DMS 273 (cell line): ENCODE results near the gene KLHL11.
"Not testable (repeated sequence)": the region's sequence is repeated elsewhere in the genome, so short reads cannot be mapped to it uniquely, and the experiment has no call there.

Experiments used
- DNase-seq: peaks from one replicate; lab custom pipeline; 2025; ENCODE audit not compliant: unreplicated experiment; lab: John Stamatoyannopoulos, UW

The KLHL11 gene

DNA sequence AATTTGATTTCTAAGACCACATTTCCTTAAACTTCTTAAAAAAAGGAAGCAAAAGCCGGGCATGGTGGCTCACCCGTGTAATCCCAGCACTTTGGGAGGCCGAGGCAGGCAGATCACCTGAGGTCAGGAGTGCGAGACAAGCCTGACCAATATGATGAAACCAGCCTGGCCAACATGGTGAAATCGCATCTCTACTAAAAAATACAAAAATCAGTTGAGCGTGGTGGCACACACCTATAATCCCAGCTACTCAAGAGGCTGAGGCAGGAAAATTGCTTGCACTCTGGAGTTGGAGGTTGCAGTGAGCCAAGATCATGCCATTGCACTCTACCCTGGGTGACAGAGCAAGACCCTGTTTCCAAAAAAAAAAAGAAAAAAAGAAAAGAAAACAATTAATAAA is 24.4 kb downstream of the KLHL11 start:
- not testable (repeated sequence) for DNase-seq

DNA sequence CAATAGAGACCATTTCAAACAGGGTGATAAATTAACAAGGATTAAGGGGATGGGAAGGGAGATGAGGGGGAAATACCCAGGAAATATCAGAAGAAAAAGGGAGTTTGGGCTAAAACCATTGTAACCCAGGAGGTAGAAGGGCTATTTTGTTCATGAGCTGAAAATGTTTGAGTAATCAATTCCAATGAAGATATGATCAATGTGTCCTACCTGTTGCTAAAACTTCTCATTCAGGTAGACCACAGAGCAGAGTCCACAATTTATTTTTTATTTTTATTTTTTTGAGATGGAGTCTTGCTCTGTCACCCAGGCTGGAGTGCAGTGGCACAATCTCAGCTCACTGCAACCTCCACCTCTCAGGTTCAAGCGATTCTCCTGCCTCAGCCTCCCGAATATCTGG is 25.8 kb downstream of the KLHL11 start:
- not testable (repeated sequence) for DNase-seq

DNA sequence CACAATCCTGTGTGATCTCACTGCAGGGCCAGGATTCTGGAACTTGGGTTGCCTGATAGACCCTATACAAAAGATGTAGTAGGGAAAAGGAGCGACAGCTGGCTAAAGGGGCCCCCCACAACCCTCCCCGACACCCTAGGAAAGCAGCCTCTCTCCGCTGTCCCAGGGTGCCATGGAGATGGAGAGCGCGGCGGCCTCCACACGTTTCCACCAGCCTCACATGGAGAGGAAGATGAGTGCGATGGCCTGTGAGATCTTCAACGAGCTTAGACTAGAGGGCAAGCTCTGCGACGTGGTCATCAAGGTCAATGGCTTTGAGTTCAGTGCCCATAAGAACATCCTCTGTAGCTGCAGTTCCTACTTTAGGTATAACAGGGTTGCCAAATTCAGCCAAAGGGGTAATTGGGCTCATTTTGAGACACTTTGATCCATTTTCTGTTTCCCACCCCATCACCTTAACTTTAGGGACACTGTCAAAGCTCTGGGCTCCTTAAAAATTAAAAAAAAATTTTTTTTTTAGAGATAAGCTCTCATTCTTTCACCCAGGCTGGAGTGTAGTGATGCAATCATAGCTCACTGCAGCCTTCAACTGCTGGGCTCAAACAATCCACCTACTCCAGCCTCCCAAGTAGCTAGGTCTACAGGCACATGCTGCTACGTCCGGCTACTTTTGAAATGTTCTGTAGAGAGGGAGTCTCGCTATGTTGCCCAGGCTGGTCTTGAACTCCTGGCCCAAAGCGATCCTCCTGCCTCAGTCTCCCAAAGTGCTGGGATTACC is 27.3 kb downstream of the KLHL11 start, which contains the start of gene KLHL10:
TSS of gene KLHL10 (plus strand) at position 65 of the 778 bp plus-strand sequence. CDS start at position 173, 108 bp downstream.
- DNase-seq = no peak

DNA sequence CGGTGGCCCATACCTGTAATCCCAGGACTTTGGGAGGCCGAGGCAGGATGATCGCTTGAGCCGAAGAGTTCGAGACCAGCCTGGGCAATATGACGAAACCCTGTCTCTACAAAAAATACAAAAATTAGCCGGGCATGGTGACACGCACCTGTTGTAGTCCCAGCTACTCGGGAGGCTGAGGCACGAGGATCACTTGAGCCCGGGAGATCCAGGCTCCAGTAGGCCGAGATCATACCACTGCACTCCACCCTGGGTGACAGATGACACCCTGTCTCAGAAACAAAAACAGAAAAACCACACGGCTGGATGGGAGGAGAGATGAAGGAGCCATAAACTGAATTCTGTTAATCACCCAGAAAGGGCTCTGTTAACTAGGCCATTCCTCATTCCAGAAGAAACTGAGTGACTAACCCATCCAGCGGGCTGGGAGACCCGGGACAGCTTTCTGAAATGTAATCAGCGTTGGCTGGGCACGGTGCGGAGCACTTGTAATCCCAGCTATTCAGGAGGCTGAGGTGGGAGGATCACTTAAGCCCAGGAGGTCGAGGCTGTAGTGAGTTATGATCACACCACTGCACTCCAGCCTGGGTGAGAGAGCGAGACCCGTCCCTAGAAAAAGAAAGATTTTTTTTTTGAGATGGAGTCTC is 28.6 kb downstream of the KLHL11 start:
- no peak for DNase-seq

DNA sequence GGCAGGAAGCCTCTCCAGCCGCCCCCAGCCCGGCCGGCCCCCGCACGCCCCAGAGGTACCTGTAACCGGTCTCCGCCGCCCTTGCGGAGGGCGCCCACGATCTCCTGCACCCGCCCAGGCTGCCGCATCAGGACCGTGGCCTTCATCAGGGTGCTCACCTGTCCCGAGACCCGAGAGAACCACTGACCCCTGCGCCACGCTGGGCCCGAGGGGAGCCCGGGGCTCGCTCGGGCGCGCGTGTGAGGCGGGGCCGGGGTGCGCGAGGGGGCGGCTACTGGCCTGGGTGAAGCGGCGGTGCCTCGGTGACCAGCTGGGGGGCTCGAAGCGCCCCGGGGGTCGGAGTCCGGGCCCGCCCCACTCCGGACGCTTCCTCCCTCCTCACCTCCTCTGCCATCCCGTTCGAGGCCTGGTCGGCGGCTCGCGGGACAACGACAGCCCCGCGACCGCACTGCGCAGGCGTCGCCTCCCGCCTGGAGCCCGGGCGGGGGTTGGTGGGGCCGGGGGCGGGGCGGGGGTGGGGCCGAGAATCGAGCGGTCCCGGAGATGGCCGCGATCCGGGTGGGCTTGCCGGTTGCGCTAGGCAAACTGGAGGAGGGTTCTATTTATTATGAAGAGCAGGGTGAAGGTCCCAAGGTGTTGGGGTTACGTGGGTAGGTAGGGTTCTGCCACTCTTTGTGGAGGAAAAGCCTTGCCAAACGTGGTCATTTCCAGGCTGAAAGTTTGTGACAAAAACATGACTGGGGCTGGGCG is 29.2 kb downstream of the KLHL11 start, which contains the start of gene NT5C3B:
TSS of gene NT5C3B (minus strand) at position 433 of the 750 bp plus-strand sequence. CDS start at position 394, 39 bp downstream.
- DNase-seq = peak; percentile 80

DNA sequence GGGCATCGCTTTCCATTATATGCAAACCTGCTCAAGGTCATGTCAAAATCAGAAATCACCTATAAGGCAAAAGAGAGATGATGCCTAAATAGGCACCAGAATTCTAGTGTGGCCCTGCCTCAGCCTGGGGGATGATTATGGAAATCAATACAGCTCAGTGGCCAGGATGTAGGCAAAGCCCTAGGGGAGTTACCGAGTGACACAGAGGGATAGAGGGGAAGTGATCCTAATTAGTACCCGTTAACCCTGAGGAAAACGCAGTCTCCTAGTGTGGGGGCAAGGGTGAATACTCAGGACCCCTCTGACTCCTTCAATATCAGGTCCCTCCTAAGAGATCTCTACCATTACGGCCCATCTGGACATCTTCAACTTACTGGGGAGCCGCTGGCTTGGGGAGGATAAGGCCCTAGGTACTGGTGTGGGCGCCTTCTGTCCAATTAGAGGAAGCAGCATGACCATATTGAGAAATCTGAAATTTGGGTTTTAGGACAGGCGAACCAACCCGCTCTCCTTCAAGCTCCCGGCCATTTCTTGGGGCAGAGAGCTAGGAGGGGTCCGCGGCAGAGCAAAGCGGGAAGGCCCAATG is 29.9 kb downstream of the KLHL11 start:
- DNase-seq = peak; percentile 55

DNA sequence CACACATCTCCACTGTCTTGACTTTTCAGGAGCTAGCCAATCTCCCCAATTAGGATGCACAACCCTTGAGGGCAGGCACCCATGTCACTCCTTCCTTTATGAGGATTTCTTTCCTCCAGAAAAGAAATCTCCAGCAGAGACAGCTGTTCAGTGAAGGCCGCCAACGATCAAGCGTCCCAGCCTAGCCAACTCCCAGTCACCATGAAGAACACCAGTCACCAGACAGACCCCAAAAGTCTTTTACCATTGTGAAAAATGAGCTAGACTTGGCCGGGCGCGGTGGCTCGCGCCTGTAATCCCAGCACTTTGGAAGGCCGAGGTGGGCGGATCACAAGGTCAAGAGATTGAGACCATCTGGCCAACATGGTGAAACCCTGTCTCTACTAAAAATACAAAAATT is 35.3 kb downstream of the KLHL11 start:
- DNase-seq = not testable (repeated sequence)

DNA sequence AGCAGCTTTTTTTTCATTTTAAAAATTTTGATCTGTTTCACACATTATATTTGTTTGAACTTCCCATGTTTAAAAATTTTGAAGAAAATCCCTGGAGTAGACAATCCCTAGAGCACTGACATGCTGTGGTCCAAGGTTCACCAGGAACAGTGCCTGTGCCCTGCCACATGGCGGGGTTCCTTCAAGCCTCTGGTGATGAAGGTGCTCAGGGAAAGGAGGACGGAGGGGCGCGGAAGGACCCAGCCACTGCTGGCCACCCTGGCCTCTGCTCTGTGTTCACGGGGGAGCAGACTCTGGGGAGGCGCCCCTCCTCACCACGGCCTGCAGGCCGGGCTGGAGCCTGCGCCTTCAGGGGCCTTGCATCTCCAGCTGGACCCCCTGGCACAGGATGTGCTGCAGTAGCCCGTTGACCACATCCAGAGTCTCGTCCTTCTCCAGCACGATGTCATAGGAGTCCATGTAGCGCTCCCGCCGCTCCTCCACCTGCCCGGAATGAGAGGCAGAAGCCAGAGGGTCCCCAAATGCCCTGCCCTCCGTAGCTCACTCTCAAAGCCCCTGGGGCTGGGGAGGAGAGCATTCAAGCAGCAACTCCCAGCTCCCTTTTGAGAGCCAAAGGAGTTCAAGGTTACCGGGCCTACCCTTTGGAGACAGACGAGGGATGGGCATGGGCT is 39.9 kb downstream of the KLHL11 start:
- no peak for DNase-seq

DNA sequence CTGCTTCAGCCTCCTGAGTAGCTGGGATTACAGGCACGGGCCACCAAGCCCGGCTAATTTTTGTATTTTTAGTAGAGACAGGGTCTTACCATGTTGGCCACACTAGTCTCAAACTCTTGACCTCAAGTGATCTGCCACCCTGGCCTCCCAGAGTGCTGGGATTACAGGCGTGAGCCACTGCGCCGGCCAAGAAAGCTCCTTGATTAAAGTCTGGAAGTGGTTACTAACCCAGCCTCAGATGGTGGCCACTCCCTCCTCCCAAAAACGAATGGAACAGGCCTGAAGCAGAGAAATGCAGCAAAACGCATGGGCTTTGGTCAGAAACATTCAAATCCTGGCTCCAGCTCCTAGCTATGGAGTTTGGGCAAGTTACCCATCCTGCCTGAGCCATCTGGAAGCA is 41.1 kb downstream of the KLHL11 start:
- no peak for DNase-seq

DNA sequence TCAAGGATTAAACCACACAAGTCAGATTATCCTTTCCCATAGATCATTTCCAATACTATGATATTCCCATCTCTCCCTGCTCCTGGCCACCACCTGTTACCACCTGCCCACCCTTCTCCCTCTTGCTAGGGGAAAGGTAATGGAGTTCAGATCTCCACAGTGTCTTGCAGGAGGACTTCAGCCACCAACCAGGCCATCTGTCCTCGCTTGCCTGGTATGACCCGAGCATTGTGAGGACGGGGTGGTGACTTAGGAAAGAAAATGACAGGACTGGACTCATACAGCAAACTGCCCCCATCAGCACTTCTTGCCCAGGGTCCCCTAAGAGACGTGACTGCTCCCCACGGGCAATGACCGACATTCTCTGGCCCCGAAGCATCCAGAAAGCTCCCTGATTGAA is 41.6 kb downstream of the KLHL11 start:
- DNase-seq = no peak

DNA sequence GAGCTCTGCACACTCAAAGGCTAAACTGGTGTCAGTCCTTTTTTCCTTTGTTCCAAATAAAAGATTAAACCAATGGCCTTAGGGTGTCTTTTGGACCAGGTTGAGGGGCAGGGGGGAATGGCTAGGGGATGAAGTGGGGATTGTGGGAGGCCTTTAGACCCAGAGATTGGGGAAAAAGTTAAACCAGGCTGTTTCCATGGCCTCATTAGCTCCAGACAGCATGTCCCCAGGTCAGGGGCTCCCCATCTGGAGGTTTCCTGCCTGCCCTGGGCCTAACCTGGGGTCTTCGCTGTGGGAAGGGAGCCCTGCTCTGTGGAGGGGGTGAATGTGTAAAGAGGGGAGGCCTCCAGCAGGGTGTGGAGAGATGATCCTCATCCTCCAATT is 42.1 kb downstream of the KLHL11 start:
- DNase-seq = no peak

DNA sequence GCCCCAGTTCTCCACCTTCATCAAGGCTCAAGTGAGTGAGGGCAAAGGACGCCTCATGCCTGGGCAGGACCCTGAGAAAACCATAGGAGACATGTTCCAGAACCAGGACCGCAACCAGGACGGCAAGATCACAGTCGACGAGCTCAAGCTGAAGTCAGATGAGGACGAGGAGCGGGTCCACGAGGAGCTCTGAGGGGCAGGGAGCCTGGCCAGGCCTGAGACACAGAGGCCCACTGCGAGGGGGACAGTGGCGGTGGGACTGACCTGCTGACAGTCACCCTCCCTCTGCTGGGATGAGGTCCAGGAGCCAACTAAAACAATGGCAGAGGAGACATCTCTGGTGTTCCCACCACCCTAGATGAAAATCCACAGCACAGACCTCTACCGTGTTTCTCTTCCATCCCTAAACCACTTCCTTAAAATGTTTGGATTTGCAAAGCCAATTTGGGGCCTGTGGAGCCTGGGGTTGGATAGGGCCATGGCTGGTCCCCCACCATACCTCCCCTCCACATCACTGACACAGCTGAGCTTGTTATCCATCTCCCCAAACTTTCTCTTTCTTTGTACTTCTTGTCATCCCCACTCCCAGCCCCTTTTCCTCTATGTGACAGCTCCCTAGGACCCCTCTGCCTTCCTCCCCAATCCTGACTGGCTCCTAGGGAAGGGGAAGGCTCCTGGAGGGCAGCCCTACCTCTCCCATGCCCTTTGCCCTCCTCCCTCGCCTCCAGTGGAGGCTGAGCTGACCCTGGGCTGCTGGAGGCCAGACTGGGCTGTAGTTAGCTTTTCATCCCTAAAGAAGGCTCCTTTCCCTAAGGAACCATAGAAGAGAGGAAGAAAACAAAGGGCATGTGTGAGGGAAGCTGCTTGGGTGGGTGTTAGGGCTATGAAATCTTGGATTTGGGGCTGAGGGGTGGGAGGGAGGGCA is 42.7 kb downstream of the KLHL11 start:
- no peak for DNase-seq

DNA sequence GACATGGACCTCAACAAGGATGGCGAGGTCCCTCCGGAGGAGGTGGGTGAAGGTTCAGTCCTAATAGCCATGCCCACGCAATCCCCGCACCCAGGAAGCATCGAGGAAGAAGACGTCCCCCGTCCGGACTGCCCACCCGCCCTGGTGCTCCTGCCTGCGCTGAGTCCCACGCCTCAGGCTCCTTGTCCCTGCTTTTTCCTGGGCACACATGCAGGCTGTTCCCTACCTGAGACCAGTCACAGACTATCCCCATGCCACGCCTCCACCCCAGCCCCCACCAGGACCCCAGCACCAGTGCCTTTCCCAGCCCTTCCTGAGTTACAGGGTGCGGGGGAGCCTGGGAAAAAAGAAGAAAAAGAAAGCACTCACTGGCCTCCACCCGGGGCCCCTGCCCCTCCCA is 43.4 kb downstream of the KLHL11 start:
- no peak for DNase-seq

DNA sequence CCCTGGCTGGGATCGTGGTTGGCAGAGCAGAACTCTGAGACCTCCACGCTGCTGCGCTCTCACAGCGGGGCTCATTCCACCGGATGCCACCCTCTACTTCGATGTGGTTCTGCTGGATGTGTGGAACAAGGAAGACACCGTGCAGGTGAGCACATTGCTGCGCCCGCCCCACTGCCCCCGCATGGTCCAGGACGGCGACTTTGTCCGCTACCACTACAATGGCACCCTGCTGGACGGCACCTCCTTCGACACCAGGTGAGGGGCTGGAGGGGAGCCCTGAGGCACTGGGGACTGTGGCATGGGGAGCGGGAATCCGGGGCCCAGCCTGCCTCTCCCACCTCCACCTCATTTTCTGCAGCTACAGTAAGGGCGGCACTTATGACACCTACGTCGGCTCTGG is 47.2 kb downstream of the KLHL11 start:
- no peak for DNase-seq

DNA sequence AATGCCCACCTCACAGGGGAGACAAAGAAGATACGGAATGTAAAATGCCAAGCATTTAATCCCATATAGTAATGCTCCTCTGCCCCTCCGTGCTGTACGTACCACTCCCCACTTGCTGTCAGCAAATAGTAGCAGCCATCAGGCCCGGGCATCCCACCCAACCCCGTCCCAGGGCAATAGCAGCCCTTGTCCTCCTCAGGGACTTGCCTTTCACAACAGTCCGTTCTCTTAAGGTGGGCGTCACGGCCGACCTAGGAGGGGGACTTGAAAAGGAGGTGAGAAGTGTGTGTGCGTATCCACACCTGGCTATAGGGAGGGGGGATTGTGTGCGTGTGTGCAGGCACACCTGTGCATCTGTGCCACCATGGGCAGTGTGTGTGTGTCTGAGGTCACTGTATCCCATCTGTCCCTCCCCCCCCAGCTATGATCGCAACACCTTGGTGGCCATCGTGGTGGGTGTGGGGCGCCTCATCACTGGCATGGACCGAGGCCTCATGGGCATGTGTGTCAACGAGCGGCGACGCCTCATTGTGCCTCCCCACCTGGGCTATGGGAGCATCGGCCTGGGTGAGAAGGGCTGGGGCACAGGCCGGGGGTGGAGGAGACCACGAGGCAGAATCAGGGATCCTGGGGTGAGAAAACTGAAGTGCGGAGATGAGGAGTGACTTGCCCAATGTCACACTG is 48.4 kb downstream of the KLHL11 start:
- no peak for DNase-seq

DNA sequence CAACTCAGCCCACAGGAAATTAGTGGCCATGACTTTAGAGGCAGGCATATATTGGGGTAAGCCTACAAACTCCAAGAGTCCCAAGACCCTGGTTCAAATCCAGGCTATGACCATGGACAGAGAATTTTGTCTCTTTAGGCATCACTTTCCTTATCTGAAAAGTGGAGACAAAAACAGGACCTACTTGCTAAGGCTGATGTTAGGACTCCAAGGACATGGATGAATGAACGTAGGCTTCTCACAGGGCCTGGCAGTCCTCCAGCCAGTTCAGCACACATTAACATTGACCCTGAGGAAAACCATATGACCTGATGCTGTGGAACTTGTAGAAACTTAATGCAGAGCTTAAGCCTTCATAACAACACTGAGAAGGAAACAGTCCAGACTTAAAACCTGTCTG is 51.0 kb downstream of the KLHL11 start:
- no peak for DNase-seq

DNA sequence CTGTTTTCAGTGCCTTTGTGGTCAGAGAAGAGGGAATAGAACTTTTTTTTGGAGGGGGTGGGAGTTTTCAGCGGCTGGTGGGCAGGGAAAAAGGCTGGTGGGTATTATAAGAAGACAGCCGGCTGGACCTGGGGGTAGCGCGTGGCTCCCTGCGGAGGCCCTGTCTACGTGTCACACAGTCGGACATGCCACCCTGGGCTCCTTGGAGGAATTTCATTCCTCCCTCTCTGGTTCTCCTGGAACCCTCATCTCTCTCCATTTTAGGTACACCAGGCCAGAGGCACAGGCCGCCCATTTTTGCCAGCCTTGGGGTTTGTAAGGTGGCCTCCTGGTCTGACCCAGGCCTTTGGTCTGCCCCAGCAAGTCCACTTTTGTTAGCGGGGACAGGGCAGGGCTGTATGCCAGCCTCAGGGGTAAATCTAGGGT is 51.5 kb downstream of the KLHL11 start:
- no peak for DNase-seq

DNA sequence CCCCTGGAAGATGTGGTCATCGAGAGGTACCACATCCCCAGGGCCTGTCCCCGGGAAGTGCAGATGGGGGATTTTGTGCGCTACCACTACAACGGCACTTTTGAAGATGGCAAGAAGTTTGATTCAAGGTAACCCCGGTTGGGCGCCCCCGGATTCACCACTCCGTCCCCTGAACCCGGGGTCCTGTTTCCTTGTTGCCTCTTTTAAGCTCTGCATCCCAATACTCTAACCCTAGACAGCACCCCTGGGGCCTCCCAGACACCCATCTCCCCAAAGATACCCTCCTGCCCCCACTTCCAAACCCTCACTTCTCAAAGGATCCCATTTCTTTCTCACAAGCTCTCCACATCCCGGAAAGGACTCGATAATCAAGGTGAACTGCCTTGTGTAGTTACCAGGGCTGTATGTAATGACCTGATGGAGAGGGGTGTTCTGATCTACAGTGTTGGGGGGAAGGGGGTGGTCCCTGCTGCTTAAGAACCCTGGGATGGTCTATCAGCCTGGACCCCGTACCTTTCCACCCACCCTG is 52.0 kb downstream of the KLHL11 start:
- DNase-seq = no peak
